Cardiac fibroblast (primary cell): ENCODE data around the gene HPX.

Experiments
- DNase-seq, 2 donors: peaks; one replicate each; pipeline versions ENCODE4 v3.0.0 to v3.0.0-alpha.2; 2010; ENCODE audit warnings: low read depth in 2 of 2
- H3K4me3 ChIP-seq, 2 donors: replicated peaks in 1 of 2; 1 replicate in 1 of 2; 2 replicates in 1 of 2; pipeline ENCODE4 v1.5.1; 2011; ENCODE audit warnings: low read depth in 2 of 2, low read length in 2 of 2, mild to moderate bottlenecking in 2 of 2, moderate library complexity in 1 of 2
- CTCF ChIP-seq: IDR thresholded peaks from one replicate; pipeline ENCODE4 v1.5.1; 2011; ENCODE audit warnings: low read depth, mild to moderate bottlenecking, low read length, inconsistent platforms

Gene HPX

GRCh38 chr11:6440906-6441358 is at the start of gene HPX:
TSS of gene HPX (minus strand) at chr11:6440987. CDS start at chr11:6440963, 24 bp downstream.
- no peak within 1 kb of the TSS for H3K4me3 ChIP-seq
- no peak for DNase-seq
- TF ChIP-seq CTCF, result no peak

- H3K4me3 ChIP-seq, result no peak overlapping the region
- no peak for DNase-seq
- TF ChIP-seq CTCF, result no peak
Measured at GRCh38 chr11:6489306-6489705, 48.5 kb upstream of the HPX start.

GRCh38 chr11:6488821-6489220 is 48.0 kb upstream of the HPX start:
- no peak for TF ChIP-seq CTCF
- no peak for DNase-seq
- H3K4me3 ChIP-seq, result no peak overlapping the region

- no peak for TF ChIP-seq CTCF
- no peak for DNase-seq
- H3K4me3 ChIP-seq, result no peak overlapping the region
Measured at GRCh38 chr11:6488342-6488741, 47.6 kb upstream of the HPX start.

GRCh38 chr11:6486938-6487337 is 46.2 kb upstream of the HPX start:
- no peak overlapping the region for H3K4me3 ChIP-seq
- TF ChIP-seq CTCF, result no peak
- DNase-seq, result no peak

- H3K4me3 ChIP-seq, result no peak overlapping the region
- no peak for TF ChIP-seq CTCF
- no peak for DNase-seq
Measured at GRCh38 chr11:6486256-6486655, 45.5 kb upstream of the HPX start.

GRCh38 chr11:6485661-6486060 is 44.9 kb upstream of the HPX start:
- no peak for DNase-seq
- no peak for TF ChIP-seq CTCF
- no peak overlapping the region for H3K4me3 ChIP-seq
